Measurements from ENCODE around the gene TSHZ1. TPM values are rescaled to one million over a fixed set of nuclear protein-coding genes. Genes with fewer than 3 reads are reported as not detected.
A peak's percentile ranks its signal among the peaks of the same experiment; 100 is the strongest.

The TSHZ1 gene
- total and polyA plus RNA-seq, 4 donors: 4.2 to 6.6 (median 5.6) TPM

GRCh38 chr18:75238786-75239185 is 28.2 kb downstream of the TSHZ1 start:
- TF ChIP-seq EGR1 (IDR thresholded peaks at IDR 0.05; ENCODE audit: low read depth in 2 of 2): no peak
- no peak for TF ChIP-seq YY1 (IDR thresholded peaks at IDR 0.05)
- TF ChIP-seq HNF4A (conservative IDR thresholded peaks at IDR 0.05): no peak
- TF ChIP-seq REST (IDR thresholded peaks at IDR 0.05): no peak
- no peak for TF ChIP-seq CTCF (IDR thresholded peaks at IDR 0.05; ENCODE audit: low read depth, low read length, missing input control)
- TF ChIP-seq NR2F2 (IDR thresholded peaks at IDR 0.05): no peak
- no peak for TF ChIP-seq HNF4G (IDR thresholded peaks at IDR 0.05)
- TF ChIP-seq GABPA (IDR thresholded peaks at IDR 0.05 in 1 of 2, conservative IDR thresholded peaks at IDR 0.05 in 1 of 2): no peak
- TF ChIP-seq JUND (IDR thresholded peaks at IDR 0.05): no peak
- TF ChIP-seq ATF3 (IDR thresholded peaks at IDR 0.05): no peak
- no peak overlapping the region for H3K4me3 ChIP-seq (ENCODE audit: low read depth in 1 of 3, low read length in 3 of 3)
- no peak for DNase-seq (ENCODE audit: low spot score)
- no peaks in the 10 kb centered on the region for H3K4me1 ChIP-seq (ENCODE audit: control insufficient read depth in 4 of 4, insufficient read depth in 4 of 4, low read length in 3 of 4)
- H3K9ac ChIP-seq (ENCODE audit: low read depth in 1 of 2, low read length in 2 of 2): no peak overlapping the region
- no peaks in the 10 kb centered on the region for H3K27me3 ChIP-seq (ENCODE audit: control insufficient read depth in 4 of 4, insufficient read depth in 4 of 4, low read length in 3 of 4)
- WGBS: 89% methylated on average over 10 of the region's 10 CpGs
- H3K36me3 ChIP-seq (ENCODE audit: control insufficient read depth in 4 of 4, insufficient read depth in 3 of 4, low read depth in 1 of 4, low read length in 3 of 4): no peaks in the 10 kb centered on the region
- peaks cover 0 to 5% (median 0%) of the 10 kb centered on the region in 4 donors for H3K9me3 ChIP-seq (ENCODE audit: control insufficient read depth in 4 of 4, low read length in 3 of 4)
- H3K27ac ChIP-seq (ENCODE audit: low read depth in 1 of 2, low read length in 2 of 2): no peak overlapping the region

- Histone ChIP-seq H3K27me3 (ENCODE audit: control insufficient read depth in 4 of 4, insufficient read depth in 4 of 4, low read length in 3 of 4) (no peaks in the 10 kb centered on the region), H3K9ac (ENCODE audit: low read depth in 1 of 2, low read length in 2 of 2) (no peak overlapping the region), H3K4me1 (ENCODE audit: control insufficient read depth in 4 of 4, insufficient read depth in 4 of 4, low read length in 3 of 4) (peaks cover 2 to 13% (median 8%) of the 10 kb centered on the region in 4 donors), H3K27ac (ENCODE audit: low read depth in 1 of 2, low read length in 2 of 2) (no peak overlapping the region), H3K36me3 (ENCODE audit: control insufficient read depth in 4 of 4, insufficient read depth in 3 of 4, low read depth in 1 of 4, low read length in 3 of 4) (no peaks in the 10 kb centered on the region), H3K4me3 (ENCODE audit: low read depth in 1 of 3, low read length in 3 of 3) (no peak overlapping the region), H3K9me3 (ENCODE audit: control insufficient read depth in 4 of 4, low read length in 3 of 4) (peaks cover 0 to 5% (median 0%) of the 10 kb centered on the region in 4 donors)
- TF ChIP-seq ATF3 (IDR thresholded peaks at IDR 0.05): no peak
- no peak for TF ChIP-seq MAX (IDR thresholded peaks at IDR 0.05)
- TF ChIP-seq YY1 (IDR thresholded peaks at IDR 0.05): no peak
- 95% methylated on average over 10 of the region's 10 CpGs for whole genome bisulfite sequencing
- DNase-seq (ENCODE audit: low spot score): no peak
Measured at GRCh38 chr18:75240433-75240832, 29.8 kb downstream of the TSHZ1 start.

GRCh38 chr18:75241705-75242104 is 31.1 kb downstream of the TSHZ1 start:
- TF ChIP-seq EGR1 (IDR thresholded peaks at IDR 0.05; ENCODE audit: low read depth in 2 of 2): no peak
- TF ChIP-seq HNF4A (conservative IDR thresholded peaks at IDR 0.05): peak; percentile 24 to 56
- TF ChIP-seq FOXA2 (IDR thresholded peaks at IDR 0.05): no peak
- H3K27ac ChIP-seq (ENCODE audit: low read depth in 1 of 2, low read length in 2 of 2): no peak overlapping the region
- DNase-seq (ENCODE audit: low spot score): no peak
- H3K4me3 ChIP-seq (ENCODE audit: low read depth in 1 of 3, low read length in 3 of 3): no peak overlapping the region
- no peaks in the 10 kb centered on the region for H3K27me3 ChIP-seq (ENCODE audit: control insufficient read depth in 4 of 4, insufficient read depth in 4 of 4, low read length in 3 of 4)
- H3K4me1 ChIP-seq (ENCODE audit: control insufficient read depth in 4 of 4, insufficient read depth in 4 of 4, low read length in 3 of 4): peaks cover 5 to 18% (median 15%) of the 10 kb centered on the region in 4 donors
- H3K36me3 ChIP-seq (ENCODE audit: control insufficient read depth in 4 of 4, insufficient read depth in 3 of 4, low read depth in 1 of 4, low read length in 3 of 4): no peaks in the 10 kb centered on the region
- peaks cover 0 to 5% (median 0%) of the 10 kb centered on the region in 4 donors for H3K9me3 ChIP-seq (ENCODE audit: control insufficient read depth in 4 of 4, low read length in 3 of 4)
- WGBS: 48% methylated on average over 1 of the region's 1 CpG
- no peak overlapping the region for H3K9ac ChIP-seq (ENCODE audit: low read depth in 1 of 2, low read length in 2 of 2)
